Endothelial cell of umbilical vein (primary cell): ENCODE measurements around the gene LDLRAD2. TPM values are rescaled to one million over a fixed set of nuclear protein-coding genes. Genes with fewer than 3 reads are reported as not detected.
A peak's percentile ranks its signal among the peaks of the same experiment; 100 is the strongest.

ENCODE experiments used
- BruUV-seq: library from RNA; stranded (reverse); fragments of 400-500 nt; replicated peaks from 2 replicates; lab custom pipeline; 2021; lab: Mats Ljungman, UMichigan
- CTCF ChIA-PET: fragments of 300-600, 350-600 bp; sonication (Branson Sonifier 250); formaldehyde crosslinking; loops from one replicate; lab custom pipeline; 2021; ENCODE audit warnings: antibody characterized with exemption, inconsistent platforms; lab: Charles Lee
- POLR2A ChIA-PET: fragments of 300-600, 350-600 bp; sonication (Branson Sonifier 250); formaldehyde crosslinking; loops from one replicate; lab custom pipeline; 2021; ENCODE audit warnings: antibody characterized with exemption, inconsistent platforms; lab: Charles Lee
- DNase-seq: peaks from one replicate; pipeline ENCODE4 v3.0.0-alpha.2; 2011; ENCODE audit warnings: low read depth, low spot score
- FAIRE-seq: peaks from 2 replicates; lab custom pipeline; 2011; peaks lifted over from hg19 to GRCh38; lab: Jason Lieb, UNC
- H2AFZ ChIP-seq: 2 replicates; pipeline ENCODE4 v1.6.0; 2012; ENCODE audit warnings: low read depth, low read length, control low read depth, inconsistent platforms
- H3K27ac ChIP-seq: 2 replicates; pipeline ENCODE4 v1.5.1; 2011; ENCODE audit warnings: low read depth, mild to moderate bottlenecking, control low read depth, low read length, moderate library complexity; ENCODE audit not compliant: insufficient read depth
- H3K27me3 ChIP-seq, 2 experiments: 2 replicates each; pipeline versions ENCODE4 v1.6.0 to v1.6.1; 2011; ENCODE audit warnings: low read length in 2 of 2, mixed read lengths in 1 of 2; ENCODE audit not compliant: control insufficient read depth in 2 of 2, insufficient read depth in 2 of 2
- H3K36me3 ChIP-seq, 2 experiments: 2 replicates in 1 of 2; 3 replicates in 1 of 2; pipeline ENCODE4 v1.5.1; 2011; ENCODE audit warnings: low read length in 2 of 2, mild to moderate bottlenecking in 1 of 2, moderate library complexity in 1 of 2; ENCODE audit not compliant: control insufficient read depth in 2 of 2, insufficient read depth in 2 of 2; ENCODE audit errors: extremely low read depth in 1 of 2
- H3K4me1 ChIP-seq: 3 replicates; pipeline ENCODE4 v1.5.1; 2011; ENCODE audit warnings: mild to moderate bottlenecking, low read length; ENCODE audit not compliant: control insufficient read depth, insufficient read depth; ENCODE audit errors: extremely low read depth
- H3K4me2 ChIP-seq: 2 replicates; pipeline ENCODE4 v1.6.1; 2011; ENCODE audit warnings: low read length, control low read depth, mixed read lengths; ENCODE audit not compliant: insufficient read depth
- H3K4me3 ChIP-seq, 3 experiments: fragments of 200-600 bp in 1 of 3; sonication (generic), shearing (Covaris generic) in 1 of 3; replicated peaks in 1 of 3; 2 replicates each; pipeline ENCODE4 v1.5.1; 2011 to 2016; ENCODE audit warnings: control low read depth in 3 of 3, low read length in 3 of 3, mild to moderate bottlenecking in 2 of 3, inconsistent platforms in 1 of 3, low read depth in 1 of 3, moderate library complexity in 1 of 3; ENCODE audit not compliant: insufficient read depth in 1 of 3
- H3K79me2 ChIP-seq: 2 replicates; pipeline ENCODE4 v1.6.0; 2012; ENCODE audit warnings: low read length, inconsistent platforms; ENCODE audit not compliant: control insufficient read depth, insufficient read depth
- H3K9ac ChIP-seq: replicated peaks from 2 replicates; pipeline ENCODE3; 2011; ENCODE audit warnings: low read length, control low read depth; ENCODE audit not compliant: insufficient read depth; ENCODE audit errors: extremely low read depth
- H3K9me1 ChIP-seq: replicated peaks from 3 replicates; pipeline ENCODE4 v1.6.0; 2011; ENCODE audit warnings: mild to moderate bottlenecking, low read length; ENCODE audit not compliant: control insufficient read depth, insufficient read depth; ENCODE audit errors: extremely low read depth
- H3K9me3 ChIP-seq: replicated peaks from 2 replicates; pipeline ENCODE4 v1.5.1; 2012; ENCODE audit warnings: low read length, inconsistent platforms; ENCODE audit not compliant: control insufficient read depth, insufficient read depth
- H4K20me1 ChIP-seq: replicated peaks from 2 replicates; pipeline ENCODE3; 2011; ENCODE audit warnings: mild to moderate bottlenecking, low read length; ENCODE audit not compliant: control insufficient read depth, insufficient read depth; ENCODE audit errors: extremely low read depth
- EZH2 ChIP-seq: IDR thresholded peaks from 2 replicates; pipeline ENCODE4 v1.6.1; 2012; ENCODE audit warnings: borderline replicate concordance, low read depth, mild to moderate bottlenecking, moderate library complexity, low read length, inconsistent platforms; ENCODE audit not compliant: severe bottlenecking
- FOS ChIP-seq: IDR thresholded peaks from 2 replicates; pipeline ENCODE4 v1.6.1; 2011; ENCODE audit warnings: mild to moderate bottlenecking, low read length, moderate library complexity, borderline replicate concordance; ENCODE audit not compliant: insufficient read depth
- POLR2AphosphoS5 ChIP-seq: IDR thresholded peaks from 2 replicates; pipeline ENCODE4 v1.6.1; 2012; ENCODE audit warnings: low read depth, mild to moderate bottlenecking, control low read depth, low read length, moderate library complexity; ENCODE audit not compliant: insufficient read depth
- dilution Hi-C: fragments of 300-500 bp; cut with MboI; formaldehyde crosslinking; loops from one replicate; pipeline ENCODE4 v1.15.0; 2019; ENCODE audit warnings: low sequenced_read_pairs; ENCODE audit not compliant: extremely low pct_ligation_motif_present
- intact Hi-C: fragments of 100-400 bp; cut with micrococcal nuclease; formaldehyde crosslinking; loops from one replicate; pipeline ENCODE4 v1.10.0; 2022
- polyA plus RNA-seq, 4 experiments: library from polyadenylated mRNA; depleted of rRNA in 3 of 4; stranded (reverse) in 3 of 4; unstranded in 1 of 4; fragments of >200 nt; gene quantifications; 2 replicates each; pipeline versions ENCODE4 v1.2.1 to v1.2.3, GENCODE V29; 2011 to 2012; ENCODE audit warnings: missing spikeins in 1 of 4
- total RNA-seq: library from RNA; stranded (reverse); gene quantifications from 2 replicates; pipeline ENCODE4 v1.2.3, GENCODE V29; 2021

Gene LDLRAD2
- total and polyA plus RNA-seq, 2 donors (not counting 3 experiments of a cell fraction or from before 2014, with no cell fraction given) = 0.44 TPM; not detected in 1

- no peaks in the 10 kb centered on the region for H3K27me3 ChIP-seq
- H3K36me3 ChIP-seq = peaks cover 63 to 83% of the 10 kb centered on the region in 2 experiments
- FAIRE-seq (no peak), DNase-seq (no peak)
- BruUV-seq = no TSS peak
- H3K9ac ChIP-seq = no peak overlapping the region
- H3K9me1 ChIP-seq = no peaks in the 10 kb centered on the region
- H3K4me2 ChIP-seq = no peak overlapping the region
- no peaks in the 10 kb centered on the region for H4K20me1 ChIP-seq
- H3K79me2 ChIP-seq = peaks cover 50% of the 10 kb centered on the region
- H3K27ac ChIP-seq = no peak overlapping the region
- TF ChIP-seq FOS = no peak
- TF ChIP-seq POLR2AphosphoS5 = peak; percentile 7
- H3K4me1 ChIP-seq = peaks cover 14% of the 10 kb centered on the region
- no peak overlapping the region for H2AFZ ChIP-seq
- intact Hi-C loops = no loop called here
- CTCF ChIA-PET = no interaction called here
- POLR2A ChIA-PET = no interaction called here
- no peak overlapping the region for H3K4me3 ChIP-seq
- H3K9me3 ChIP-seq = no peaks in the 10 kb centered on the region
- dilution Hi-C loops = no loop called here
Measured at GRCh38 chr1:21860971-21861370, 48.9 kb downstream of the LDLRAD2 start.

DNA sequence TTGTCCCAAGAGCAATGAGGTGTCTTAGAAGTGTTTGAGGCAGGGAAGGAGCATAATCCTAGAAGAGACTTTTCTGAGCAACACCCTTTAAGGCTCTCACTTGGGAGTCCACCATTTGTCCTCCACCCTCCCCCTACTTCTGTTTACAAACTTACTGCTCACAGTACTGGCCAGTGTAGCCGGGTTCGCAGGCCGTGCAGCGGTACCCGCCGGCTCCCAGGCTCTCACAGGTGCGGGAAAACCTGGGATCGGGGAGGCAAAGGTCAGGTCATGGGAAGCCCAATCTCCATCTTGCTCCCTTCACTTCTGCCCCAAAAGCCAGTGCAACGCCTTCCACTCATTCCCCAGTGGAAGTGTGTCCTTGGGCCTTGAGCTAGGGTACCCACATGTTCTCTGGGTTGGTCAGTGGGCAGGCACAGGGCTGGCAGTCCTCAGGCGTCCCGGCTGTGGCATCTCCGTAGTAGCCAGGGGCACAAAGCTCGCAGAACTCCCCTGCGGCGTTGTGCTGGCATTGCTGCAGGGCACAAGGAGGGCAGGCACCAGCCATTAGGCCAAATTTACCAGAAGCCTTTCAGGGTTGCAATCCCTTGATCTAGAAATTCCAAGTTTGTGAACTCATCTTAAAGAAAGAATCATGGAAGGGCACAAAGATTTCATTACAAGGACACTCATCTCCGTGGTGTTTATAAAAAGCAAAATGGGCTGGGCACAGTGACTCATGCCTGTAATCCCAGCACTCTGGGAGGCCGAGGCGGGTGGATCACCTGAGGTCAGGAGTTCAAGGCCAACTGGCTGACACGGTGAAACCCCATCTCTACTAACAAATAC is 49.8 kb downstream of the LDLRAD2 start:
- no peak overlapping the region for H3K4me3 ChIP-seq
- peaks cover 53% of the 10 kb centered on the region for H3K79me2 ChIP-seq
- H3K36me3 ChIP-seq = peaks cover 66 to 85% of the 10 kb centered on the region in 2 experiments
- no peak overlapping the region for H2AFZ ChIP-seq
- peaks cover 18% of the 10 kb centered on the region for H3K4me1 ChIP-seq
- dilution Hi-C loops = no loop called here
- ChIA-PET POLR2A (no interaction called here), CTCF (interaction anchor here (0.9 to 1.3 kb wide), 2 partner anchors 144 to 555 kb away, joined by 3 read pairs; no protein-coding TSS in a partner anchor)
- FAIRE-seq (no peak), DNase-seq (no peak)
- TF ChIP-seq EZH2 (no peak), POLR2AphosphoS5 (peak; percentile 19)
- no peak overlapping the region for H3K4me2 ChIP-seq
- intact Hi-C loops = no loop called here
- BruUV-seq = no TSS peak
- H3K9me1 ChIP-seq = no peaks in the 10 kb centered on the region
- H4K20me1 ChIP-seq = peaks cover 3% of the 10 kb centered on the region
- no peak overlapping the region for H3K27ac ChIP-seq
- H3K9me3 ChIP-seq = no peaks in the 10 kb centered on the region
- H3K9ac ChIP-seq = no peak overlapping the region
- no peaks in the 10 kb centered on the region for H3K27me3 ChIP-seq
